OCI-LY3 (cell line): Measurements from ENCODE around the gene FNDC11.
A peak's percentile ranks its signal among the peaks of the same experiment; 100 is the strongest.

Source experiments
- H2AFZ ChIP-seq: fragments of 200-600, 300-600 bp; shearing (Covaris generic); 2 replicates; pipeline ENCODE4 v1.6.0; 2014; ENCODE audit warnings: antibody characterized with exemption, low read depth, low read length
- H3K27ac ChIP-seq: fragments of 200-600, 300-600 bp; sonication (generic); 2 replicates; pipeline ENCODE4 v1.5.1; 2014; ENCODE audit warnings: mild to moderate bottlenecking, low read length, moderate library complexity, mixed read lengths
- H3K27me3 ChIP-seq: fragments of 200-600, 300-600 bp; sonication (generic); 2 replicates; pipeline ENCODE4 v1.6.1; 2014; ENCODE audit warnings: low read depth, low read length, mixed read lengths
- H3K36me3 ChIP-seq: fragments of 200-600, 300-600 bp; sonication (generic); replicated peaks from 2 replicates; pipeline ENCODE3; 2014; ENCODE audit warnings: low read depth, low read length, mixed read lengths
- H3K4me1 ChIP-seq: fragments of 300-600, 200-600 bp; sonication (generic); 2 replicates; pipeline ENCODE4 v1.6.1; 2014; ENCODE audit warnings: low read length, mixed read lengths
- H3K4me2 ChIP-seq: fragments of 200-600, 300-600 bp; sonication (generic); 2 replicates; pipeline ENCODE4 v1.6.1; 2014; ENCODE audit warnings: low read length, mixed read lengths
- H3K4me3 ChIP-seq: fragments of 300-600, 200-600 bp; sonication (generic); 2 replicates; pipeline ENCODE4 v1.5.1; 2014; ENCODE audit warnings: antibody characterized with exemption, mild to moderate bottlenecking, low read length, moderate library complexity
- H3K79me2 ChIP-seq: fragments of 300-600, 200-600 bp; shearing (Covaris generic); 2 replicates; pipeline ENCODE4 v1.6.1; 2014; ENCODE audit warnings: mild to moderate bottlenecking, low read length, mixed read lengths
- H3K9ac ChIP-seq: fragments of 300-600, 200-600 bp; shearing (Covaris generic); 2 replicates; pipeline ENCODE4 v1.6.0; 2014; ENCODE audit warnings: mild to moderate bottlenecking, low read length, moderate library complexity
- H3K9me3 ChIP-seq: fragments of 200-600, 300-600 bp; shearing (Covaris generic); 2 replicates; pipeline ENCODE4 v1.6.1; 2014; ENCODE audit warnings: low read length, mixed read lengths; ENCODE audit not compliant: insufficient read depth
- H4K20me1 ChIP-seq: fragments of 200-600, 300-600 bp; sonication (generic); 2 replicates; pipeline ENCODE4 v1.6.1; 2016; ENCODE audit warnings: low read length, mixed read lengths; ENCODE audit not compliant: insufficient read depth
- CTCF ChIP-seq: fragments of 200-600, 300-600 bp; sonication (generic); IDR thresholded peaks from 2 replicates; pipeline ENCODE4 v1.5.1; 2014; ENCODE audit warnings: antibody characterized with exemption, low read length, low read depth
- EZH2phosphoT487 ChIP-seq: fragments of 200-600 bp; shearing (Covaris generic); IDR thresholded peaks from 2 replicates; pipeline ENCODE4 v1.6.1; 2018; ENCODE audit warnings: antibody characterized with exemption, mixed run types, low read depth

FNDC11 gene

GRCh38 chr20:63565699-63566335, 11.9 kb downstream of the FNDC11 start:
- Histone ChIP-seq H3K4me1 (peaks cover 25% of the 10 kb centered on the region), H4K20me1 (peaks cover 67% of the 10 kb centered on the region), H3K27ac (no peak overlapping the region), H3K4me3 (no peak overlapping the region), H3K79me2 (no peaks in the 10 kb centered on the region), H3K27me3 (peaks cover 44% of the 10 kb centered on the region), H2AFZ (no peak overlapping the region), H3K4me2 (no peak overlapping the region), H3K9me3 (no peaks in the 10 kb centered on the region), H3K9ac (no peak overlapping the region), H3K36me3 (no peaks in the 10 kb centered on the region)
- no peak for TF ChIP-seq CTCF
- TF ChIP-seq EZH2phosphoT487 = no peak

GRCh38 chr20:63566395-63567135, 12.6 kb downstream of the FNDC11 start:
- no peak overlapping the region for H3K4me2 ChIP-seq
- H2AFZ ChIP-seq = no peak overlapping the region
- no peaks in the 10 kb centered on the region for H3K9me3 ChIP-seq
- no peak overlapping the region for H3K4me3 ChIP-seq
- no peaks in the 10 kb centered on the region for H3K36me3 ChIP-seq
- H3K27me3 ChIP-seq = peaks cover 47% of the 10 kb centered on the region
- no peaks in the 10 kb centered on the region for H3K79me2 ChIP-seq
- TF ChIP-seq EZH2phosphoT487 = no peak
- peaks cover 25% of the 10 kb centered on the region for H3K4me1 ChIP-seq
- no peak overlapping the region for H3K9ac ChIP-seq
- H4K20me1 ChIP-seq = peaks cover 67% of the 10 kb centered on the region
- no peak overlapping the region for H3K27ac ChIP-seq

DNA sequence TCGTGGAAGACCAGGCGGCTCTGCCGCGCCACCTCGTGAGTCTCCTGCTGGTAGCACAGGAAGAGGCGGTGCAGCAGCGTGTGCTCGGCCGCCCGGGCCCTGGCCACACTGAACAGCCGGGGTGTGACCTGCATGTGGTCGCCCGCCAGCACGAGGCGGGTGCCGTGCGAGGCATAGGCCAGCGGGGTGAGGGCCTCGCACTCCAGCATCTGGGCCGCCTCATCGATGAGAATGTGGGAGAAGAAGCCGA, 13.1 kb downstream of the FNDC11 start:
- Histone ChIP-seq H2AFZ (no peak overlapping the region), H3K4me3 (no peak overlapping the region), H3K9me3 (no peaks in the 10 kb centered on the region), H3K79me2 (no peaks in the 10 kb centered on the region), H3K36me3 (no peaks in the 10 kb centered on the region), H3K4me2 (no peak overlapping the region), H3K27ac (no peak overlapping the region), H3K4me1 (peaks cover 25% of the 10 kb centered on the region), H3K27me3 (peaks cover 51% of the 10 kb centered on the region), H3K9ac (no peak overlapping the region), H4K20me1 (peaks cover 67% of the 10 kb centered on the region)
- no peak for TF ChIP-seq CTCF
- TF ChIP-seq EZH2phosphoT487 = no peak

GRCh38 chr20:63567386-63568169, 13.6 kb downstream of the FNDC11 start:
- H3K36me3 ChIP-seq = no peaks in the 10 kb centered on the region
- peak overlapping the region; percentile 68 for H3K4me2 ChIP-seq
- peak overlapping the region; percentile 46 for H3K4me3 ChIP-seq

More at GRCh38 chr20:63567386-63568169, 13.6 kb downstream of the FNDC11 start:
- Histone ChIP-seq H3K27me3 (peaks cover 56% of the 10 kb centered on the region), H4K20me1 (peaks cover 66% of the 10 kb centered on the region), H2AFZ (no peak overlapping the region), H3K27ac (no peak overlapping the region), H3K9ac (no peak overlapping the region), H3K79me2 (no peaks in the 10 kb centered on the region), H3K4me1 (peaks cover 25% of the 10 kb centered on the region), H3K9me3 (no peaks in the 10 kb centered on the region)
- no peak for TF ChIP-seq CTCF
- 0 out of 2 replicates have a peak, but pooled peaks have one; percentile 56 for TF ChIP-seq EZH2phosphoT487
